Activated CD8-positive, alpha-beta memory T cell treated with anti-CD3 and anti-CD28 coated beads, Interleukin-2, amount 50 U/mL, for 48 hours (primary cell): ENCODE measurements around the gene SNRPB.

ENCODE experiments used
- DNase-seq: peaks from one replicate; pipeline ENCODE4 v3.0.0-alpha.2; 2020

The SNRPB gene

DNA sequence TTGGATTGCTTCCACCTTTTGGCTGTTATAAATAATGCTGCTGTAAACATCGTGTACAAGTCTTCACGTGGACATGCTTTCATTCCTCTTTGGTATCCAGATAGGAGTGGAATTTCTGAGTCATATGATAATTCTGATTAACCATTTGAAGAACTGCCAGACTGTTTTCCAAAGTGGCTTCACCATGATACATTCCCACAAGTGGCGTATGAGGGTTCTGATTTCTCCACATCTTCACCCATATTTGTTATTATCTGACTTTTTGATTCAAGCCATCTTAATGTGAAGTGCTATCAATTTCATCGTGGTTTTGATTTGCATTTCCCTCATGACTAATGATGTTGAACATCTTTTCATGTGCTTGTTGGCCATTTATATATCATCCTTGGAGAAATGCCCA lies 2.9 kb upstream of the SNRPB start:
- DNase-seq = no peak

DNA sequence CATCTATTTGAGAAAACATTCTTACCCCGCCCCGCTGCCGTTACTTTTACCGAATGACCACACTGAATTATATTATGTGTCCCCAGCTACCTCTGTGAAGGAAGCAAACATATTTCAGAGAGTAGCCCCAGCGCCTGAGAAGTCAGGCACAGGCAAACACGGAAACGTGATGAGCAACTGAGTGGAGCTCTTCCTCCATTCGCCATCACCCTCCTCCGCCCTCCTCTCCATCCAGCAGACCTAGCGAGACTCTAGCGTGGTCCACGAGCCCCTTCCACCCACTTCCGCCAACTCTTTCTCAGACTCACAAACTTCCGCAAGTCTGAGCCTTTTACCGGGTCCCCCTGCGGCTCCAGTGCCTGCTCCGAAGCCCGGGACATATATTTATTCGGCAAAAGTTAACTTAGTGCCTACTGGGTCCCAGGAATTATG lies 582 bp downstream of the SNRPB start:
- peak; percentile 81 for DNase-seq

DNA sequence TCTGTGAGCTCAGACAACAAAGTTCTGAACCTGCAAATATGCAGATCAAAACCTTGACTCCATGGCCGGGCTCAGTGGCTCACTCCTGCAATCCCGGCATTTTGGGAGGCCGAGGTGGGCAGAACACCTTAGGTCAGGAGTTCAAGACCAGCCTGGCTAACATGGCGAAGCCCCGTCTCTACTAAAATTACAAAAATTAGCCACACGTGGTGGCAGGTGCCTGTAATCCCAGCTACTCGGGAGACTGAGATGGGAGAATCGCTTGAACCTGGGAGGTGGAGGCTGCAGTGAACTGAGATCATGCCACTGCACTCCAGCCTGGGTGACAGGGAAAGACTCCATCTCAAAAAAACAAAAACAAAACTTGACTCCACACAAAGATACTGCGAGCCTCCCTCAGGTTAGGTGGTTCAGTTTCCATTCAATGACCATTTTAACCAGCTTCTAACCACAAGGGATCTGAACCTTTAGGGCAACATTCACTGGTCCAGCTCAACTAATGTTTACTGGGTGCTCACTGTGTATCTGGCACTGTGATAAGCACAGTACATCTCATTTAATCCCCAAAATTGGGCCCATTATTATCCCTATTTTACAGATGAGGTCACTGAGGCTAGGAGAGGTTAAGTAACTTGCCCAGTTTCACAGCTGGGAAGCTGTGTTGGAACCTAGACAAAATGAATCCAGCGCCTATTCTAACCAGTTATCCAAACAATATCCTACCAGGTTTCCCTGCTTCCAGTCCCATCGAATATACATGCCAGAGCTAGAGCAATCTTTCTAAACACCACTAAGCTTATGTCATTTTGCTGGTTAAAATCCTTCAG lies 1.8 kb downstream of the SNRPB start:
- DNase-seq = no peak

DNA sequence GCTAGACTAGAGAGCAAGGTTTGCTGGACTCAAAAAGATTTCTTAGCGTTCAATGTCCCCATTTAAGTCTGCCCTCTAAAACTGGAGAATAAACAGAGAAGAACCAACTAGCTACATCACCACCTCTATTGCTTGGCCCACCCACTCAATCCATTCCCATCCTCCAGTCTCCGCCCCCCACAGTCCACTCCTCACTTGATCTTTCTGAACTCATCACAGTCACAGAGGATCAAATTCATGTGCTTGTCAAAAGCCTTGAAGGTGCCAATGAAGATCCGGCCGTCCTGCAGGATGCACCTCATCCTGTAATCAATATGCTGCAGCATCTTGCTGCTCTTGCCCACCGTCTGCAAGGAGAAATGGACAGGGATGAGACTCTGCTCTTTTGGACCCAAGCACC lies 3.2 kb downstream of the SNRPB start:
- no peak for DNase-seq

DNA sequence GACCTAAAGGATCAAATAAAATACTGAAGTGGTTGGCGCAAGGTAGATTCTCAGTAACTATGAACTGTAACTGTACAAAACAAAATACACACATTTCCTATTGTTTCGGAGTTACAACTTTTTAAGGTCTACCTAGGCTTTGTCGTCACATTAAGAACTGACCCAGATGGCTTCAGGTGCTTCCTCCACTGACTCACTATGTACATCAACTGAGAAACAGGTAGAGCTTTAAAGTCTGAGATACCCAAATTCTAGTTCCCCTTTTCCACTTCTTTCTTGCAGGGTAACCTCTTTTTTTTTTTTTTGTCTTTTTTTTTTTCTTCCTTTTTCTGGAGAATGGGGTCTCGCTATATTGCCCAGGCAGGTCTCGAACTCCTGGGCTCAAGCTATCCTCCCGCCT lies 5.5 kb downstream of the SNRPB start:
- no peak for DNase-seq

DNA sequence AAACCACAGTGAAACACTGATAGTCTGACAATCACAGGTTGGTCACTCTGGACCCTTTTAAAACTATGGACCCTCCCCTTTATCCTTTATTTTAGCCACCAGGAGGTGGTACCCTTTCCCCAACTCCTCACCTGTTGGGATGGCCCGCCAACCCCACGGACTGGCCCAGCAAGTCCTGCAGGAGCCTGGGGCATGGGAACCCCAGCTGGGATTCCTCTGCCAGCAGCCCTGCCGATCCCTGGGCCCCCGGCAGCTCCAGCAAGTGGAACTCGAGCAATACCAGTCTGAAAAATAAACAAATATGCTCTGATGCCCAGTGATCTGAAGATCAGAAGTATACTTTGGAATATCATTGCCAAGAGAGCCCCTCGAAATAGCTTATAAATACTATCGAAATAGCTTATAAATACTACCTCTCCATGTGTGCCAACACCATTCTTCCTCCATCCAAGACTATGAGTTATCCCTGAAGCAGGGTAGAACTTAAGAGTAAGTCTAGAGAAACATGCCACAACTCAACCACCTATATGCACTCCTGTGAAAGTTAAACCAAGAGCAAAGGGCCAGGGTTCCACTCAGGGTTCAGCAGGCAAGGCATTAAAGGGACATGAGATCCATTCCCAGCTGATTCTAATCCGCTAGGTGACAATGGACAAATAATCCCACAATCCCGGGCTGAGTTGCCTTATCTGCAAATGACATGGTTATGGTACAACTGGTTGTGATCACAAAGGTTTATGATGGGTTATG lies 6.8 kb downstream of the SNRPB start:
- DNase-seq = no peak

DNA sequence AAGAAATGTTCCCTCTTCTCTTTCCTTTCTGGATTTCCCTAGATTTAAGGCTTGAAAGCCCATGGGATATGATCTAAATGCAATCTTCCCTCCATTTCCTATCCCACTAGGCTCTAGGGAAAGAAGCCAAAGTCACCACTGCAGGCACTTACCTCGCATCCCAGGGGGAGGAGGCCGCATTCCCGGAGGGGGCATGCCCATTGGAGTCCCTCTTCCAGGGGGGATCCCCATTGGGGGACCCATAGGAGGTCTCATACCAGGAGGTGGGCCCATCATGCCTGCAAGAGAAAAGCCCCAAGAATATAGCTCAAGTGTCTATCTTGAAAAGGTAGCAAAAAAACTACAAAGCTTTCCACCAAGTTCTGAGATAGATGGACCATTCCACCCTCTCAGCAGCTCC lies 8.1 kb downstream of the SNRPB start:
- DNase-seq = no peak

DNA sequence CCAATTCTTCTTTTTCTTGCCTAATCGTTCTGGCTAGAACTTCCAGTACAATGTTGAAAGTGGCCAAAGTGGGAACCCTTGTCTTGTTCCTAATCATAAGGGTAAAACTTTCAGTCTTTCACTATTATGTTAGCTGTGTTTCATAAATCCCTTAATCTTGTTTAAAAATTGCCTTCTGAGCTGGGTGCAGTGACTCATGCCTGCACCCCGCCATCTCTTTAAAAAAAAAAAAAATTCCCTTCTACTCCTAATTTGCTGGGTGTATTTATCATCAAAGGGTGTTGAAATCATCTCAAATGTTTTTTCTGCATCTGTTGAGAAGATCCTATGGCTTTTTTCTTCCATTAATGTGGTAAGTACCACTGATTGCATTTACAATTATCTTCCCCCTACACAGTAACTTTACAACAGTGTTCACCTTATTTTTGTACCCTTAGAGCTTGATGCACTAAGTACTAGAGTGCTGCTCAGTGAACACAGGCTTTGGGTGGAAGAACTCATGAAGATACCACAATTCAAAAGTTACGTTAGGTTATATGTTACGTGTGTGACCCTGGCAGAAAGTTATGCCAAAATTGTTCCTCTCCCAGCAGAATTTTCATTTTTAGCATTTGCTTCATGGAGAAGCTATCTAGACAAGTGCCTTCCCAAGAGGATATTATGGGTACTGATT lies 9.7 kb downstream of the SNRPB start:
- DNase-seq = no peak

DNA sequence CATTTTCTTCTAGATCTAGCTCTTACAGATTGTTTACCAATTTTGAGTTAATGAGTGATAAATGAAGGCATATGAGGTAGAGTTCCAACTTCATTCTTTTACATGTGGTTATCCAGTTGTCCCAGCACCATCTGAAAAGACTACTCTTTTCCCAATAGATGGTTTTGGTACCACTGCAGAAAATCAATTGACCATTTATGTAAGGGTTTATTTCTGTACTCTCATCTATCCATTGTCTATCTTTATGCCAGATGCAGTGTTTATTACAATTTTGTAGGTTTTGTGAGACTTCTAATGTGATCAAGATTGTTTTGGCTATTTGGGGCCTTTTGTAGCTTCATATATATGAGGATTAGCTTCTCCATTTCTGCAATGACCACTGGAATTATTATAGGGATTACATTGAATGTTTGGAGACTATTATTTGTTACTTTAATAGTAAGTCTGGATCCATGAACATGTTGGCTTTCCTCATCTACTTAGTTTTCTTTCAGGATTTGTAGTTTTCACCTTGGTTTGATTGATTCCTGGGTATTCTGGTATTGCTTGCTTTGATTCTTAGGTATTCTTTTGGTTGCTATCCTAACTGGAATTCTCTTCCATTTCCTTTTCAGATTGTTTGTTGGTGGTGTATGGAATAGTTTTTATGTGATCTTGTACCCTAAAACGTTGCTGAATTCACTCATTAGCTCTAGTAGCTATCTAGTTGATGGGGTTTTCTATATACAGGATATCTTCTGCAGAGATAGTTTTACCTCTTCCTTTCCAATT lies 10.4 kb downstream of the SNRPB start:
- DNase-seq = no peak

DNA sequence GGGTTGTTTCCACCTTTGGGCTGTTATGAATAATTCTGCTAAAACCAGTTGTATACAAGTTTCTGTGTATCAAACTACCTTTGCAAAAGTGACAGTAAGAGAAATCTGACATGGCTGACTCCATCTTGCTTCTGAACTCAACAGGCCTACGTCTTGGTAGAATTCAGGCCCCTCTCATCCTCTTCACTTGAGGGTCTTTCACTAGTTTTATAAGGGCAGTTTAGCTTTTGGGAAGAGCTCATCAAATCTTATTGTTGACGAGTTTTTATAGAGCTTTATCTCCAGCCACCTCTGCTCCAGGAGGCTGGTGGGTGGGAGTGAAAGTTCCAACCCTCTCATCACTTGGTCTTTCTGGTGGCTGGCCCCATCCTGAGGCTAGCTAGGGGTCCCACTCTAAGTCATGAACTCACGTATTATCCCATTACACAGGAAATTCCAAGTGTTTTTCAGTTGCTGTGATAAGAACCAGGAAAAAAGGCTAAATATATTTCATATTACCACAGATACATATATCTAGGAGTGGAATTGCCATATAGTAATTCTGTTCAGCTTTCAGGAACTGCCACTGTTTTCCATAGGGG lies 11.6 kb downstream of the SNRPB start:
- no peak for DNase-seq

DNA sequence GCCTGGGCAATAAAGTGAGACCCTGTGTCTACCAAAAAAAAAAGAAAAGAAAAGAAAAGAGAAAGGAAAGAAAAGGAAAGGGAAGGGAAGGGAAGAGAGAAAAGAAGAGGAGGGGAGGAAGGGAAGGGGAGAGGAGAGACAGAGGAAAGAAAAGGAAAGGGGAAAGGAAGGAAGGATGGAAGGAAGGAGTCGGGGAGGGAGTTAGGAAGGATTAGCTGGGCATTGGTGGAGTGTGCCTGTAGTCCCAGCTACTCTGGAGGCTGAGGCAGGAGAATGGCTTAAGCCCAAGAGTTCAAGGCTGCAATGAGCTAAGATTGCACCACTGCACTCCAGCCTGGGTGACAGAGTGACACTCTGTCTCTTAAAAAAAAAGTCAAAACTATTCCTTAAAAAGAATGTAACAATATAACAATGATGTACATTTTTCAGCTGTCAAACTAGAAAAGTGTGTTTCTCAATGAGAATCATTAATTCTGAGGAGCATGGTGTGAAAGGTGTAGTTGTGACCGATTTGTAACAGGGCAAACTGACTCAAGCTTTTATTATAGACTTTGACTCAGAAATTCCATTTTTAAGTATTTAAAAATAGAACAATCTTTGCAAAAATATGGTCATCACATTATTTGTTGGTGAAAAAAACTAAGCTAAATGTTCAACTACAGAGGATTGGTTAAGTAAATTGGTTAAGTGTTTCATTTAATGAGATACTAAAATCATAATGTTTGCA lies 14.7 kb downstream of the SNRPB start:
- no peak for DNase-seq

DNA sequence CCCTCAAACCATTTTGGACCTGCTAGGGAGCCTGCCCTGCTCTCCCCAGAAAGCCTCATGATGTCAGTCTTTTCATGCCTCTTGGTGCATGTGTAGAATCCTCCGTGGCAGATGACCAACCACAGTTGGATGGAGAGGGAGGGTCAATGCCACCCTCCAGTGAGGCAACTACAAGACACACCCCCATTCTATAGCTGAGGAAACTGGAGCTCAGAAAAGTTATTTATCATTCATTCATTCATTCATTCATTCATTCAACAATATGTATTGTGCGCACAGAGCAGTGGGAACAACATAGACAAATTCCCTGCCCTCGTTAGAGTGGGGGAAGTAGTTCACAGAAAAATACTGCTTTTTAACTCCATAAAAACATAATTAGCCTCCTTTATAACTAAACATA lies 16.8 kb downstream of the SNRPB start:
- DNase-seq = no peak

DNA sequence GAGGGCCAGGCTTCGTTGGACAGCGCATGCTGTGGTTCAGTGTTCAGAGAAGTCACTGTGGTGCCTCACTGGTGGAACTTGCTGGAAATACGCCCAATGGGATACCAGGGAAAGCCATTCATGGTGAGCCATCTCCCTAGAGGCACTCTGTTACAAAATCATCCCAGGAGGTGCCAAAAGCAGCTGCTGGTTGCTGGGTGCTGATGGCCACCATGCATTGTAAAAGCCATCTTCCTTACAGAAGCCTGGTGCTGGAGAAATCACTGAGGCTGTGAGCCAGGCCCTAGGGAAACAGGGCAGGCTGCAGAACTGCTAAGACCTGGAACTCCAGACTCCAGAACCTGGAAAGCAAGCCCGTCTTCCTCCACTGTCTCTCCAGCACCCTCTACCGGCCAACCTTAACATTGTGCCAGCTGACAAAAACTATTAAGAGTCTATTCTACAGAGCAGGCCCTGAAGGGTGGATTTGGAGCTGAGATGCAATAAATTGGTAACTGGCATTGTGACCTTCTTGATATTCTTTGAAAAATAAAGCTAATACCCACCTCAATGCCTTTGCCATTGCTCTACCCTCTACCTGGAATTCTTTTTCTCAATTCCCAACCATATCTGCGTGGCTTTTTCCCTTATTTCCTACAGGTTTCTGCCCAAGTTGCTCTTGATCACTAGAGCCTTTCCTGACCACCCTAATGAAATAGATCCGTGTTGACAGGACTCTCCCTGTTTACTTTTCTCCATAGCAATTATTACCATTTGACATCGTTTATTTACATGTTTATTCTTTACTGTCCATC lies 18.5 kb downstream of the SNRPB start:
- DNase-seq = peak; percentile 83

DNA sequence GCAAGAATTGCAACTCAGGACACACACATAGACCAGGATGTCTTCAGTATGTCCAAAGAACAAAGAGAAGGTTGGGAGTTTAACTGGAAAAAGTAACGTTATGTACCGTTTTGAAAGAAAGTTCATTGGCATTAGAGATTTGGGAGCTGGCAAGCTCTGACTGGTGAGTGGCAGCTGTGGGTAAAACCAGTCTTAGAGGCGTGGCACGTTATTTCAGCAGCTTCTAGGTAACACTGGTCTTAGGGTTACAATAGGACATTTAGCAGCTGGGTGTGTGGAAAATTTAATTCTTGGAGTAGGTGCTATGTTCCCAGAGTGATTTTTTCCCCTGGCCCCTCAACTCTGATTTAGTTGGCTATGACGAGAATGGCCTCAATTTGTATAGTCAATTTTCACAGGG lies 19.2 kb downstream of the SNRPB start:
- no peak for DNase-seq

DNA sequence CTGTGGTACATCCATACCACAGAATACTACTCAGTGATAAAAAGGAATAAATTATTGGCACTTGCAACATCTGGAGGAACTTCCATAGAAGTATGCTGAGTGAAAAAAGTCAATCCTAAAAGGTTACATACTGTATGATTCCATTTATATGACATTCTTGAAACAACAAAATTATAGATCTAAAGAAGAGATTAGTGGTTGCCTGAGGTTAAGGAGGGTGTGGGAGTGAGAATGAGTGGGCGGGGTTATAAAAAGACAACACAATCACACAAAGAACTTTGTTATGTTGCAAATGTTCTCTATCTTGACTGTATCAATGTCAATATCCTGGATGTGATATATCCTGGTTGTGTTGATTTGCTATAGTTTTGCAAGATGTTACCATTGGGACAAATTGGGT lies 21.2 kb downstream of the SNRPB start:
- DNase-seq = no peak

DNA sequence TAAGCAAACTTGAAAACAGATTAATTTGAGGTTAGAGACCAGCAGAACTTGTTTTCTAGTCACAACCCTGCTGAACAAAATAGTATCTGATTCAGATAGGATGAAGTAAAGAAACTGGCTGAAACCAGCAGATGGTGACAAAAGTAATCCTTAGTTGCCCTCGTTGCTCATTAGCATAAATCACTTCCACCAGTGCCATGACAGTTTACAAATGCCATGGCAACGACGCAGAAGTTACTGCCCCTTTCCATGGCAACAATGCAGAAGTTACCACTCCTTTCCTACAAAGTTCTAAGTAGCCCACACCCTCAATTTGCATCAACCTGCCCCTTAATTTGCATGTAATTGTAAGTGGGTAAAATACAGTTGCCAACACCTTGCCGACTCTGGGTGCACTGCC lies 23.7 kb downstream of the SNRPB start:
- DNase-seq = no peak

DNA sequence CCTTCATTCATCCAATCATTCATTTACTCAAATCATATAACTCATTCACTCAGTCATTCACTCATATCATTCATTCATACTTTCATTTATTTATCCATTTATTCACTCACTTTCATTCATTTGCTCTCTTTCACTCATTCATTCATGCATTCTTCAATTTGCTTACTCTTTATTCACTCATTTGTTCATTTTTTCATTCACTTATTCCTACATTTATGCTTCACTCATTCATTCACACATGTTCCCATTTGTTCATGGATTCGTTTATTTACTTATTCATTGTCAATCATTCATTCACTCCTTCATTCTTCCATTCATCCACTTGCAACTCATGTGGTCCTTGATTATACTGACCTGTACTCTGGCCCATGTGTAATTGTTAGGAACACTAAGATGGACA lies 39.4 kb downstream of the SNRPB start:
- DNase-seq = no peak

DNA sequence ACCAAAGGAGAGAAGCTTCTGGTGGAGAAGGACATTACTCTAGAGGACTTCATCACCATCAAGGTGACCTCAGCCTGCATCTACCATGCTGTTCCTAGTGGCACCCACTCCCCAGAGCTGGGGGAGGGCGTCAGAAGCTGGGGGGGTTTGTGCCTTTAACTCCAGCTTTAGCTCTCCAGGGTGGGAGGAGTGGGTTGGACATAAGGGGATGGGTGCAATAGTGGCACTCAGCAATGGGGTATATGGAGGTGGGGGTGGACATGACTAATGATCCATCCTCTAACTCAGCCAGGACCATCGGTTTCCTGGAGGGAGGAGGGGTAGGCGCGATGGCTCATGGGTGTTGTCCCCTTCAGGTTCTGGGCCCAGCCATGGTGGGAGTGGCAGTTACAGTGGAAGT lies 40.1 kb downstream of the SNRPB start:
- DNase-seq = no peak

DNA sequence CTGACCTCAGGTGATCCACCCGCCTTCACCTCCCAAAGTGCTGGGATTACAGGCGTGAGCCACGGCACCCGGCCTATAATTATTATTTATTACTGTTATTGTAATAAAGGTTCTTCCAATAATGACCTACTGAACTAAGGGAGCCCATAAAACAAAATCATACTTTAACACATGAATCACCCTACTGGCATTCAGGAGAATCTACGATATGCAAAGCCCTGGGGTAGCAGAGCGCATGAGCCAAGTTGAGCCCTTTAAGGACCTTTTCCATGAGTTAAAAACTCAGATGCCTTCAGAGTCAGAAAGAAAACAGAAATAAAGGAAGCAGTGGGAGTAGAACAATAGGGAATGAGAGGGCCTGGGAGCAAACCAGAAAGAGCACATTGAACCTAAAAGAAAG lies 41.5 kb downstream of the SNRPB start:
- DNase-seq = no peak

DNA sequence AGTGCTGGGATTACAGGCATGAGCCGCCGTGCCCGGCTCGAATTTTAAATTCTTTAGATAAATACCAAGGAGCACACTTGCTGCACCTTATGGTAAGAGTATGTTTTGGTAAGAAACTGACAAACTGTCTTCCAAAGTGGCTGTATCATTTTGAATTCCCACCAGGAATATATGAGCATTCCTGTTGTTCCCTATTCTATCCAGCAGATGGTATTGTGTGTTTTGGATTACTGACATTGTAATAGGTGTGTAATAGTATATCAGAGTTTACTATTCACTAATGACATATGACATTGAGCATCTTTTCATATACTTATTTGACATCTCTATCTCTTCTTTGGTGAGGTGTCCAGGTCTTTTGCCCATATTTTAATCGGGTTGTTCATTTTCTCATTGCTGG lies 49.3 kb downstream of the SNRPB start:
- no peak for DNase-seq

DNA sequence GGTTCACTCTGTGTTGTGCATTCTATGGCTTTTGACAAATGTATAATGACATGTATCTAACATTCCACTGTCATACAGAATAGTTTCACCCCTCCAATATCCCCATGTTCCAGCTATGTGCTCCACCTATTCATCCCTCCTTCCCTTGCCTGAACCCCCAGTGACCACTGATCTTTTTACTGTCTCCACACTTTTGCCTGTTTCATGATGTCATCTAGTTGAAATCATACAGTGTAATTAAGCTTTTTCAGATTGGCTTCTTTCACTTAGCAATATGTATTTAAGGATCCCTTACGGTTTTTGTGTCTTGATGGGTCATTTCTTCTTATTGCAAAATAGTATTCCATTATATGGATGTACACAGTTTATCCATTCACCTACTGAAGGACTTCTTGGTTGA lies 50.1 kb downstream of the SNRPB start:
- DNase-seq = no peak
